ENCODE measurements around the gene MMP15.

The MMP15 gene

GRCh38 chr16:57984443-57985203 is 40.9 kb upstream of the MMP15 start:
- peak overlapping the region; percentile 63 for H3K4me3 ChIP-seq (ENCODE audit: low read depth, low read length)
- no peak for TF ChIP-seq CTCF (IDR thresholded peaks at IDR 0.05; ENCODE audit: low read depth, low read length)

GRCh38 chr16:57985204-57986181 is 40.1 kb upstream of the MMP15 start:
- no peak for TF ChIP-seq CTCF (IDR thresholded peaks at IDR 0.05; ENCODE audit: low read depth, low read length)
- peak overlapping the region; percentile 63 for H3K4me3 ChIP-seq (ENCODE audit: low read depth, low read length)

- no peak overlapping the region for H3K4me3 ChIP-seq (ENCODE audit: low read depth, low read length)
- no peak for TF ChIP-seq CTCF (IDR thresholded peaks at IDR 0.05; ENCODE audit: low read depth, low read length)
Observed at GRCh38 chr16:57986196-57986595, 39.4 kb upstream of the MMP15 start.

GRCh38 chr16:57987441-57988177 is 37.9 kb upstream of the MMP15 start:
- no peak for TF ChIP-seq CTCF (IDR thresholded peaks at IDR 0.05; ENCODE audit: low read depth, low read length)
- H3K4me3 ChIP-seq (ENCODE audit: low read depth, low read length): no peak overlapping the region

GRCh38 chr16:57988929-57989328 is 36.6 kb upstream of the MMP15 start:
- no peak overlapping the region for H3K4me3 ChIP-seq (ENCODE audit: low read depth, low read length)
- no peak for TF ChIP-seq CTCF (IDR thresholded peaks at IDR 0.05; ENCODE audit: low read depth, low read length)

- no peak for TF ChIP-seq CTCF (IDR thresholded peaks at IDR 0.05; ENCODE audit: low read depth, low read length)
Observed at GRCh38 chr16:57991551-57992059, 33.9 kb upstream of the MMP15 start.

More at GRCh38 chr16:57991551-57992059, 33.9 kb upstream of the MMP15 start:
- H3K4me3 ChIP-seq (ENCODE audit: low read depth, low read length): no peak overlapping the region

Measured in WI38 (cell line).